22Rv1 (cell line): Measurements from ENCODE around the gene COL6A5.
"Not testable (repeated sequence)": the region's sequence is repeated elsewhere in the genome, so short reads cannot be mapped to it uniquely, and the experiment has no call there.

Experiments
- H3K27ac ChIP-seq: fragments of 450-650 bp; 2 replicates; pipeline ENCODE4 v1.5.1; 2017
- CTCF ChIP-seq: fragments of 450-650 bp; IDR thresholded peaks from 2 replicates; pipeline ENCODE4 v1.5.1; 2017; ENCODE audit warnings: mild to moderate bottlenecking
- ZFX ChIP-seq: fragments of 450-650 bp; IDR thresholded peaks from 2 replicates; pipeline ENCODE4 v1.6.1; 2017; ENCODE audit warnings: antibody characterized with exemption, borderline replicate concordance

COL6A5 gene

GRCh38 chr3:130341388-130341787 lies 4.1 kb upstream of the COL6A5 start:
- no peak overlapping the region for H3K27ac ChIP-seq
- no peak for TF ChIP-seq ZFX
- no peak for TF ChIP-seq CTCF

GRCh38 chr3:130341882-130342281 lies 3.6 kb upstream of the COL6A5 start:
- no peak overlapping the region for H3K27ac ChIP-seq
- TF ChIP-seq ZFX, result no peak
- TF ChIP-seq CTCF, result no peak

- no peak for TF ChIP-seq ZFX
- TF ChIP-seq CTCF, result no peak
- H3K27ac ChIP-seq, result no peak overlapping the region
Measured at GRCh38 chr3:130342821-130343661, 2.4 kb upstream of the COL6A5 start.

- H3K27ac ChIP-seq, result not testable (repeated sequence)
Measured at GRCh38 chr3:130348258-130348657, 2.8 kb downstream of the COL6A5 start.

- TF ChIP-seq ZFX (no peak), CTCF (no peak)
- H3K27ac ChIP-seq, result no peak overlapping the region
Measured at GRCh38 chr3:130354430-130354829, 9.0 kb downstream of the COL6A5 start.

- H3K27ac ChIP-seq, result no peak overlapping the region
- no peak for TF ChIP-seq CTCF
- TF ChIP-seq ZFX, result no peak
Measured at GRCh38 chr3:130374033-130374432, 28.6 kb downstream of the COL6A5 start.

GRCh38 chr3:130374908-130375307 lies 29.4 kb downstream of the COL6A5 start:
- H3K27ac ChIP-seq, result no peak overlapping the region
- no peak for TF ChIP-seq CTCF
- TF ChIP-seq ZFX, result no peak
